ENCODE measurements around the gene DDX41.

GRCh38 chr5:177520916-177521513 is 4.3 kb upstream of the DDX41 start:
- TF ChIP-seq CTCF (IDR thresholded peaks at IDR 0.05; ENCODE audit: low read length) (no peak), EZH2 (IDR thresholded peaks at IDR 0.05; ENCODE audit: borderline replicate concordance, low read length) (no peak)

Measured in OCI-LY1 (cell line).